22Rv1 (cell line): ENCODE data around the gene INKA1.

Experiments
- ZFX ChIP-seq: fragments of 450-650 bp; IDR thresholded peaks from 2 replicates; pipeline ENCODE4 v1.6.1; 2017; ENCODE audit warnings: antibody characterized with exemption, borderline replicate concordance
- TF ChIP-seq, protein P1 (sequence below): fragments of 450-650 bp; IDR thresholded peaks from 2 replicates; pipeline ENCODE4 v1.5.1; 2017; ENCODE audit warnings: mild to moderate bottlenecking

DNA sequence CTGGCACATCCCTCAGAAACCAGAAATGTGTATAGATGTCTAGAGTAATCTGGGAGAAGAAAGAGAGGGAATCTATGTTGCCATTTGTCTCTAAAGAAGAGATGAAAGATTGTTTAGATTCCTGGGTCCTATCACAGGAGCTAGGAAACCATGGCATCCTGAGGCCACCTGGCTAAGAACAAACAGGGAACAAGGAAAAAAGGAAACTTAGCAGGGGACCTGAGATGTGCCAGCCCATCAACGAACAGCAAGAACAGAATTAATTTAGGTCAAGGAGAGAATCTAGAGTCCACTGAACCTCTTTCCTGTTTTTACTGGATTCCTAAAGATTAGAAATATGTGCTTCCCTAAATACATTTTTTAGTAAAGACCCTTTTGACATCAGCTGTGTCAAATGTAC lies 47.0 kb upstream of the INKA1 start:
- TF ChIP-seq, protein P1, sequence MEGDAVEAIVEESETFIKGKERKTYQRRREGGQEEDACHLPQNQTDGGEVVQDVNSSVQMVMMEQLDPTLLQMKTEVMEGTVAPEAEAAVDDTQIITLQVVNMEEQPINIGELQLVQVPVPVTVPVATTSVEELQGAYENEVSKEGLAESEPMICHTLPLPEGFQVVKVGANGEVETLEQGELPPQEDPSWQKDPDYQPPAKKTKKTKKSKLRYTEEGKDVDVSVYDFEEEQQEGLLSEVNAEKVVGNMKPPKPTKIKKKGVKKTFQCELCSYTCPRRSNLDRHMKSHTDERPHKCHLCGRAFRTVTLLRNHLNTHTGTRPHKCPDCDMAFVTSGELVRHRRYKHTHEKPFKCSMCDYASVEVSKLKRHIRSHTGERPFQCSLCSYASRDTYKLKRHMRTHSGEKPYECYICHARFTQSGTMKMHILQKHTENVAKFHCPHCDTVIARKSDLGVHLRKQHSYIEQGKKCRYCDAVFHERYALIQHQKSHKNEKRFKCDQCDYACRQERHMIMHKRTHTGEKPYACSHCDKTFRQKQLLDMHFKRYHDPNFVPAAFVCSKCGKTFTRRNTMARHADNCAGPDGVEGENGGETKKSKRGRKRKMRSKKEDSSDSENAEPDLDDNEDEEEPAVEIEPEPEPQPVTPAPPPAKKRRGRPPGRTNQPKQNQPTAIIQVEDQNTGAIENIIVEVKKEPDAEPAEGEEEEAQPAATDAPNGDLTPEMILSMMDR: no peak
- TF ChIP-seq ZFX: no peak
